ENCODE data around the gene GAS7. TPM values are rescaled to one million over a fixed set of nuclear protein-coding genes. Genes with fewer than 3 reads are reported as not detected.

Gene GAS7
- total RNA-seq, 1 donor from 2014 or later: 8.5 TPM

GRCh38 chr17:9957244-9957643 lies 241.2 kb downstream of the GAS7 start:
- no peaks in the 10 kb centered on the region for H4K20me1 ChIP-seq (ENCODE audit: insufficient read depth, low read length)

GRCh38 chr17:9956474-9957131 lies 241.8 kb downstream of the GAS7 start:
- Histone ChIP-seq H3K4me1 (ENCODE audit: insufficient read depth, low read length) (no peaks in the 10 kb centered on the region), H3K4me3 (ENCODE audit: insufficient read depth, low read depth, low read length) (no peak overlapping the region), H3K36me3 (ENCODE audit: insufficient read depth, low read length) (no peaks in the 10 kb centered on the region), H3K27me3 (ENCODE audit: insufficient read depth, low read length) (peaks cover 5% of the 10 kb centered on the region), H3K9me3 (ENCODE audit: insufficient read depth, low read depth, low read length) (no peaks in the 10 kb centered on the region), H3K4me2 (ENCODE audit: low read length) (no peak overlapping the region), H3K79me2 (ENCODE audit: insufficient read depth, low read length) (no peaks in the 10 kb centered on the region), H4K20me1 (ENCODE audit: insufficient read depth, low read length) (no peaks in the 10 kb centered on the region), H3K9ac (ENCODE audit: low read length) (no peak overlapping the region), H2AFZ (ENCODE audit: low read depth, low read length) (no peak overlapping the region), H3K27ac (ENCODE audit: low read depth, low read length) (no peak overlapping the region)
- no peak overlapping the region for H3K27ac Mint-ChIP-seq (ENCODE audit: unreplicated experiment)
- H3K27me3 Mint-ChIP-seq (ENCODE audit: low read depth, unreplicated experiment): peaks cover 48% of the 10 kb centered on the region
- no peaks in the 10 kb centered on the region for H3K9me3 Mint-ChIP-seq (ENCODE audit: unreplicated experiment)
- TF ChIP-seq CTCF (IDR thresholded peaks at IDR 0.05; ENCODE audit: insufficient read depth, low read depth, low read length) (no peak), EZH2 (IDR thresholded peaks at IDR 0.05; ENCODE audit: insufficient read depth, low read length) (no peak)
- FAIRE-seq (no peak), DNase-seq (ENCODE audit: low read depth) (no peak)
- H3K4me3 Mint-ChIP-seq (ENCODE audit: unreplicated experiment): no peak overlapping the region
- H3K4me1 Mint-ChIP-seq (ENCODE audit: low read depth, unreplicated experiment): no peaks in the 10 kb centered on the region
- H3K36me3 Mint-ChIP-seq (ENCODE audit: low read depth, unreplicated experiment): peaks cover 4% of the 10 kb centered on the region

More at GRCh38 chr17:9957244-9957643, 241.2 kb downstream of the GAS7 start:
- Mint-ChIP-seq H3K27me3 (ENCODE audit: low read depth, unreplicated experiment) (peaks cover 54% of the 10 kb centered on the region), H3K4me3 (ENCODE audit: unreplicated experiment) (no peak overlapping the region), H3K27ac (ENCODE audit: unreplicated experiment) (no peak overlapping the region), H3K36me3 (ENCODE audit: low read depth, unreplicated experiment) (peaks cover 4% of the 10 kb centered on the region), H3K9me3 (ENCODE audit: unreplicated experiment) (no peaks in the 10 kb centered on the region), H3K4me1 (ENCODE audit: low read depth, unreplicated experiment) (no peaks in the 10 kb centered on the region)
- H3K9me3 ChIP-seq (ENCODE audit: insufficient read depth, low read depth, low read length): no peaks in the 10 kb centered on the region
- H3K4me2 ChIP-seq (ENCODE audit: low read length): no peak overlapping the region
- H3K4me1 ChIP-seq (ENCODE audit: insufficient read depth, low read length): no peaks in the 10 kb centered on the region
- peaks cover 5% of the 10 kb centered on the region for H3K27me3 ChIP-seq (ENCODE audit: insufficient read depth, low read length)
- no peaks in the 10 kb centered on the region for H3K36me3 ChIP-seq (ENCODE audit: insufficient read depth, low read length)
- H2AFZ ChIP-seq (ENCODE audit: low read depth, low read length): no peak overlapping the region
- H3K27ac ChIP-seq (ENCODE audit: low read depth, low read length): no peak overlapping the region
- H3K79me2 ChIP-seq (ENCODE audit: insufficient read depth, low read length): no peaks in the 10 kb centered on the region
- H3K9ac ChIP-seq (ENCODE audit: low read length): no peak overlapping the region
- TF ChIP-seq CTCF (IDR thresholded peaks at IDR 0.05; ENCODE audit: insufficient read depth, low read depth, low read length) (no peak), EZH2 (IDR thresholded peaks at IDR 0.05; ENCODE audit: insufficient read depth, low read length) (no peak)
- DNase-seq (ENCODE audit: low read depth) (no peak), FAIRE-seq (no peak)
- no peak overlapping the region for H3K4me3 ChIP-seq (ENCODE audit: insufficient read depth, low read depth, low read length)

- H3K4me3 ChIP-seq (ENCODE audit: insufficient read depth, low read depth, low read length): no peak overlapping the region
- DNase-seq (ENCODE audit: low read depth) (no peak), FAIRE-seq (no peak)
- TF ChIP-seq EZH2 (IDR thresholded peaks at IDR 0.05; ENCODE audit: insufficient read depth, low read length) (no peak), CTCF (IDR thresholded peaks at IDR 0.05; ENCODE audit: insufficient read depth, low read depth, low read length) (no peak)
- H3K9me3 ChIP-seq (ENCODE audit: insufficient read depth, low read depth, low read length): no peaks in the 10 kb centered on the region
- H3K79me2 ChIP-seq (ENCODE audit: insufficient read depth, low read length): no peaks in the 10 kb centered on the region
- Mint-ChIP-seq H3K36me3 (ENCODE audit: low read depth, unreplicated experiment) (peaks cover 4% of the 10 kb centered on the region), H3K27me3 (ENCODE audit: low read depth, unreplicated experiment) (peaks cover 32% of the 10 kb centered on the region), H3K4me3 (ENCODE audit: unreplicated experiment) (no peak overlapping the region), H3K9me3 (ENCODE audit: unreplicated experiment) (no peaks in the 10 kb centered on the region), H3K4me1 (ENCODE audit: low read depth, unreplicated experiment) (no peaks in the 10 kb centered on the region), H3K27ac (ENCODE audit: unreplicated experiment) (no peak overlapping the region)
- H3K9ac ChIP-seq (ENCODE audit: low read length): no peak overlapping the region
- no peaks in the 10 kb centered on the region for H4K20me1 ChIP-seq (ENCODE audit: insufficient read depth, low read length)
- no peak overlapping the region for H3K27ac ChIP-seq (ENCODE audit: low read depth, low read length)
- H3K4me2 ChIP-seq (ENCODE audit: low read length): no peak overlapping the region
- no peaks in the 10 kb centered on the region for H3K36me3 ChIP-seq (ENCODE audit: insufficient read depth, low read length)
- H3K4me1 ChIP-seq (ENCODE audit: insufficient read depth, low read length): no peaks in the 10 kb centered on the region
- H2AFZ ChIP-seq (ENCODE audit: low read depth, low read length): no peak overlapping the region
- peaks cover 2% of the 10 kb centered on the region for H3K27me3 ChIP-seq (ENCODE audit: insufficient read depth, low read length)
Observed at GRCh38 chr17:9953492-9953891, 244.9 kb downstream of the GAS7 start.
